BLaER1 (cell line): ENCODE data around the gene PCYOX1L.

Source experiments
- H3K27ac ChIP-seq: shearing (Covaris generic); formaldehyde crosslinking; 2 replicates; pipeline ENCODE4 v1.8.1; 2022
- H3K27me3 ChIP-seq: shearing (Covaris generic); formaldehyde crosslinking; 2 replicates; pipeline ENCODE4 v1.8.1; 2022
- H3K36me3 ChIP-seq: shearing (Covaris generic); formaldehyde crosslinking; 2 replicates; pipeline ENCODE4 v1.8.1; 2022
- H3K4me1 ChIP-seq: shearing (Covaris generic); formaldehyde crosslinking; 2 replicates; pipeline ENCODE4 v1.8.1; 2022
- H3K4me2 ChIP-seq: shearing (Covaris generic); formaldehyde crosslinking; 2 replicates; pipeline ENCODE4 v1.8.1; 2022
- H3K4me3 ChIP-seq: shearing (Covaris generic); formaldehyde crosslinking; 2 replicates; pipeline ENCODE4 v1.8.1; 2022
- H3K9ac ChIP-seq: shearing (Covaris generic); formaldehyde crosslinking; 2 replicates; pipeline ENCODE4 v1.8.1; 2022
- H3K9me3 ChIP-seq: shearing (Covaris generic); formaldehyde crosslinking; 2 replicates; pipeline ENCODE4 v1.8.1; 2022
- H4K20me1 ChIP-seq: shearing (Covaris generic); formaldehyde crosslinking; 2 replicates; pipeline ENCODE4 v1.8.1; 2022
- Cebpa-rat ChIP-seq: shearing (Covaris generic); IDR thresholded peaks from 2 replicates; pipeline ENCODE4 v1.8.1; 2022

The PCYOX1L gene

GRCh38 chr5:149319174-149319573, 38.7 kb upstream of the PCYOX1L start:
- TF ChIP-seq Cebpa-rat = no peak
- H3K27ac ChIP-seq = no peak overlapping the region
- no peak overlapping the region for H3K4me3 ChIP-seq
- H3K4me1 ChIP-seq = no peaks in the 10 kb centered on the region
- no peaks in the 10 kb centered on the region for H3K9me3 ChIP-seq
- no peaks in the 10 kb centered on the region for H3K27me3 ChIP-seq
- H3K4me2 ChIP-seq = no peak overlapping the region
- H3K9ac ChIP-seq = no peak overlapping the region
- peaks cover 5% of the 10 kb centered on the region; the same call in 1 of the 2 replicates for H3K36me3 ChIP-seq
- H4K20me1 ChIP-seq = no peaks in the 10 kb centered on the region

GRCh38 chr5:149320791-149321330, 37.0 kb upstream of the PCYOX1L start:
- Histone ChIP-seq H3K4me2 (no peak overlapping the region), H3K9ac (no peak overlapping the region), H4K20me1 (no peaks in the 10 kb centered on the region), H3K4me1 (no peaks in the 10 kb centered on the region), H3K4me3 (no peak overlapping the region), H3K9me3 (no peaks in the 10 kb centered on the region), H3K36me3 (peaks cover 5% of the 10 kb centered on the region), H3K27me3 (no peaks in the 10 kb centered on the region), H3K27ac (no peak overlapping the region)
- TF ChIP-seq Cebpa-rat = no peak

GRCh38 chr5:149322518-149322917, 35.3 kb upstream of the PCYOX1L start:
- Histone ChIP-seq H3K4me2 (no peak overlapping the region), H3K4me1 (no peaks in the 10 kb centered on the region), H3K4me3 (no peak overlapping the region), H3K36me3 (peaks cover 5% of the 10 kb centered on the region), H3K27ac (no peak overlapping the region), H3K9me3 (no peaks in the 10 kb centered on the region), H4K20me1 (no peaks in the 10 kb centered on the region), H3K9ac (no peak overlapping the region), H3K27me3 (no peaks in the 10 kb centered on the region)
- TF ChIP-seq Cebpa-rat = no peak

GRCh38 chr5:149323210-149323609, 34.6 kb upstream of the PCYOX1L start:
- Histone ChIP-seq H3K27me3 (no peaks in the 10 kb centered on the region), H4K20me1 (no peaks in the 10 kb centered on the region), H3K4me3 (no peak overlapping the region), H3K4me2 (no peak overlapping the region), H3K36me3 (peaks cover 5% of the 10 kb centered on the region), H3K4me1 (no peaks in the 10 kb centered on the region), H3K9me3 (no peaks in the 10 kb centered on the region), H3K9ac (no peak overlapping the region), H3K27ac (no peak overlapping the region)
- no peak for TF ChIP-seq Cebpa-rat

GRCh38 chr5:149323621-149324205, 34.1 kb upstream of the PCYOX1L start:
- no peak overlapping the region for H3K4me2 ChIP-seq
- H3K36me3 ChIP-seq = peaks cover 5% of the 10 kb centered on the region
- no peak overlapping the region for H3K4me3 ChIP-seq
- no peak for TF ChIP-seq Cebpa-rat
- no peaks in the 10 kb centered on the region for H3K4me1 ChIP-seq
- H3K27me3 ChIP-seq = no peaks in the 10 kb centered on the region
- H4K20me1 ChIP-seq = no peaks in the 10 kb centered on the region
- no peak overlapping the region for H3K9ac ChIP-seq
- H3K9me3 ChIP-seq = no peaks in the 10 kb centered on the region
- H3K27ac ChIP-seq = no peak overlapping the region

GRCh38 chr5:149324641-149325040, 33.2 kb upstream of the PCYOX1L start:
- H3K36me3 ChIP-seq = peaks cover 5% of the 10 kb centered on the region
- H3K27me3 ChIP-seq = no peaks in the 10 kb centered on the region

GRCh38 chr5:149325166-149325735, 32.6 kb upstream of the PCYOX1L start:
- H3K9ac ChIP-seq = no peak overlapping the region
- H3K36me3 ChIP-seq = peaks cover 5% of the 10 kb centered on the region
- no peak overlapping the region for H3K27ac ChIP-seq
- H3K4me2 ChIP-seq = no peak overlapping the region
- H3K9me3 ChIP-seq = no peaks in the 10 kb centered on the region
- no peaks in the 10 kb centered on the region for H3K4me1 ChIP-seq
- no peak overlapping the region for H3K4me3 ChIP-seq
- no peak for TF ChIP-seq Cebpa-rat
- H3K27me3 ChIP-seq = no peaks in the 10 kb centered on the region
- no peaks in the 10 kb centered on the region for H4K20me1 ChIP-seq

More at GRCh38 chr5:149324641-149325040, 33.2 kb upstream of the PCYOX1L start:
- Histone ChIP-seq H3K4me1 (no peaks in the 10 kb centered on the region), H3K4me3 (no peak overlapping the region), H3K27ac (no peak overlapping the region), H3K4me2 (no peak overlapping the region), H4K20me1 (no peaks in the 10 kb centered on the region), H3K9me3 (no peaks in the 10 kb centered on the region), H3K9ac (no peak overlapping the region)
- TF ChIP-seq Cebpa-rat = no peak

GRCh38 chr5:149325894-149326293, 32.0 kb upstream of the PCYOX1L start:
- no peak overlapping the region for H3K4me2 ChIP-seq
- no peaks in the 10 kb centered on the region for H3K27me3 ChIP-seq
- H3K9ac ChIP-seq = no peak overlapping the region
- H4K20me1 ChIP-seq = no peaks in the 10 kb centered on the region
- no peak for TF ChIP-seq Cebpa-rat
- H3K9me3 ChIP-seq = no peaks in the 10 kb centered on the region
- peaks cover 5% of the 10 kb centered on the region for H3K36me3 ChIP-seq
- H3K27ac ChIP-seq = no peak overlapping the region
- H3K4me3 ChIP-seq = no peak overlapping the region
- no peaks in the 10 kb centered on the region for H3K4me1 ChIP-seq

- Histone ChIP-seq H3K4me1 (no peaks in the 10 kb centered on the region), H3K27me3 (no peaks in the 10 kb centered on the region), H4K20me1 (no peaks in the 10 kb centered on the region), H3K27ac (no peak overlapping the region), H3K4me2 (no peak overlapping the region), H3K9ac (no peak overlapping the region), H3K4me3 (no peak overlapping the region), H3K36me3 (peaks cover 5% of the 10 kb centered on the region), H3K9me3 (no peaks in the 10 kb centered on the region)
- TF ChIP-seq Cebpa-rat = no peak
Measured at GRCh38 chr5:149326611-149327010, 31.2 kb upstream of the PCYOX1L start.

- no peaks in the 10 kb centered on the region for H3K27me3 ChIP-seq
- H3K4me3 ChIP-seq = no peak overlapping the region
- H3K9ac ChIP-seq = no peak overlapping the region
- peaks cover 9% of the 10 kb centered on the region for H3K4me1 ChIP-seq
- no peaks in the 10 kb centered on the region for H4K20me1 ChIP-seq
- no peak overlapping the region for H3K4me2 ChIP-seq
- H3K27ac ChIP-seq = no peak overlapping the region
- no peaks in the 10 kb centered on the region for H3K9me3 ChIP-seq
- peaks cover 9% of the 10 kb centered on the region for H3K36me3 ChIP-seq
- no peak for TF ChIP-seq Cebpa-rat
Measured at GRCh38 chr5:149328177-149328576, 29.7 kb upstream of the PCYOX1L start.
